ENCODE results near the gene UNC5A.

UNC5A gene

GRCh38 chr5:176847148-176847547 lies 36.8 kb downstream of the UNC5A start:
- DNase-seq: no peak

- no peak for DNase-seq
Measured at GRCh38 chr5:176847726-176848290, 37.4 kb downstream of the UNC5A start.

- no peak for DNase-seq
Measured at GRCh38 chr5:176848651-176849050, 38.3 kb downstream of the UNC5A start.

GRCh38 chr5:176849611-176850227 lies 39.4 kb downstream of the UNC5A start:
- DNase-seq: no peak

GRCh38 chr5:176850371-176851245 lies 40.2 kb downstream of the UNC5A start:
- DNase-seq: no peak

GRCh38 chr5:176851380-176851779 lies 41.0 kb downstream of the UNC5A start:
- no peak for DNase-seq

- no peak for DNase-seq
Measured at GRCh38 chr5:176851871-176852658, 41.7 kb downstream of the UNC5A start.

GRCh38 chr5:176853151-176853778 lies 42.9 kb downstream of the UNC5A start:
- DNase-seq: no peak

GRCh38 chr5:176854164-176854563 lies 43.8 kb downstream of the UNC5A start:
- DNase-seq: no peak

GRCh38 chr5:176855598-176855997 lies 45.2 kb downstream of the UNC5A start:
- no peak for DNase-seq

GRCh38 chr5:176856746-176857145 lies 46.4 kb downstream of the UNC5A start:
- DNase-seq: no peak

GRCh38 chr5:176857216-176857893 lies 47.0 kb downstream of the UNC5A start:
- no peak for DNase-seq

- DNase-seq: no peak
Measured at GRCh38 chr5:176857894-176858273, 47.5 kb downstream of the UNC5A start.

GRCh38 chr5:176859916-176860315 lies 49.6 kb downstream of the UNC5A start:
- no peak for DNase-seq

- no peak for DNase-seq
Measured at GRCh38 chr5:176860381-176860780, 50.0 kb downstream of the UNC5A start.

- DNase-seq: no peak
Measured at GRCh38 chr5:176861276-176861675, 50.9 kb downstream of the UNC5A start.

GRCh38 chr5:176862330-176862995 lies 52.1 kb downstream of the UNC5A start:
- no peak for DNase-seq

- no peak for DNase-seq
Measured at GRCh38 chr5:176863041-176863764, 52.8 kb downstream of the UNC5A start.

- DNase-seq: no peak
Measured at GRCh38 chr5:176863765-176864098, 53.4 kb downstream of the UNC5A start.

- no peak for DNase-seq
Measured at GRCh38 chr5:176864755-176865154, 54.4 kb downstream of the UNC5A start.

GRCh38 chr5:176865964-176866363 lies 55.6 kb downstream of the UNC5A start:
- DNase-seq: no peak

Data from fibroblast of skin of right biceps (primary cell).